Loucy (cell line): ENCODE data around the gene AIRE.

Experiments
- CTCF ChIP-seq: fragments of 200-600 bp; sonication (generic); conservative IDR thresholded peaks from 2 replicates; pipeline ENCODE4 v1.5.1; 2014; ENCODE audit warnings: mild to moderate bottlenecking, antibody characterized with exemption, low read length
- EZH2phosphoT487 ChIP-seq: fragments of 200-600 bp; IDR thresholded peaks from 2 replicates; pipeline ENCODE4 v1.6.1; 2018; ENCODE audit warnings: antibody characterized with exemption, mild to moderate bottlenecking, moderate library complexity, borderline replicate concordance

DNA sequence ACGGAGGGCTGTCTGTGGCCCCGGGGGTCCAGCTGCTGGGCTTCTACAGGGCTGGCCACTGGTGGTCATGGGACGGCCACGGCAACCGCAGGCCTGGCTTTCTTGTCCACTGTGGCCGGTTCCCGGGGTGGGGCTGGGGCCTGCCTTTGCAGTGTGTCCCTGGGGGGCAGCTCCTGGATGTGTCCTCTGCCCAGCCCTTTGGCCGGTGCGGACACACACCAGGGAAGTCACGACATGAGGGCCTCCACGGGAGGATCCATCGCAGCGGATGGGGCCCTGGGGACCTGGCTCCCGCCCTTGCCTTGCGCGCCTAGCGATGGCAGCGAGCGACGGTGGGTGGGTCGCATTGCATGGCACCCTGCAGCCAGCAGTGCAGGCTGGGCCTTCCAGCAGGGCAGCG is 32.2 kb downstream of the AIRE start:
- no peak for TF ChIP-seq CTCF
- no peak for TF ChIP-seq EZH2phosphoT487
